OCI-LY3 (cell line): ENCODE measurements around the gene TMEM229A.

Source experiments
- H2AFZ ChIP-seq: fragments of 200-600, 300-600 bp; shearing (Covaris generic); 2 replicates; pipeline ENCODE4 v1.6.0; 2014; ENCODE audit warnings: antibody characterized with exemption, low read depth, low read length
- H3K27ac ChIP-seq: fragments of 200-600, 300-600 bp; sonication (generic); 2 replicates; pipeline ENCODE4 v1.5.1; 2014; ENCODE audit warnings: mild to moderate bottlenecking, low read length, moderate library complexity, mixed read lengths
- H3K27me3 ChIP-seq: fragments of 200-600, 300-600 bp; sonication (generic); 2 replicates; pipeline ENCODE4 v1.6.1; 2014; ENCODE audit warnings: low read depth, low read length, mixed read lengths
- H3K36me3 ChIP-seq: fragments of 200-600, 300-600 bp; sonication (generic); replicated peaks from 2 replicates; pipeline ENCODE3; 2014; ENCODE audit warnings: low read depth, low read length, mixed read lengths
- H3K4me1 ChIP-seq: fragments of 300-600, 200-600 bp; sonication (generic); 2 replicates; pipeline ENCODE4 v1.6.1; 2014; ENCODE audit warnings: low read length, mixed read lengths
- H3K4me2 ChIP-seq: fragments of 200-600, 300-600 bp; sonication (generic); 2 replicates; pipeline ENCODE4 v1.6.1; 2014; ENCODE audit warnings: low read length, mixed read lengths
- H3K4me3 ChIP-seq: fragments of 300-600, 200-600 bp; sonication (generic); 2 replicates; pipeline ENCODE4 v1.5.1; 2014; ENCODE audit warnings: antibody characterized with exemption, mild to moderate bottlenecking, low read length, moderate library complexity
- H3K79me2 ChIP-seq: fragments of 300-600, 200-600 bp; shearing (Covaris generic); 2 replicates; pipeline ENCODE4 v1.6.1; 2014; ENCODE audit warnings: mild to moderate bottlenecking, low read length, mixed read lengths
- H3K9ac ChIP-seq: fragments of 300-600, 200-600 bp; shearing (Covaris generic); 2 replicates; pipeline ENCODE4 v1.6.0; 2014; ENCODE audit warnings: mild to moderate bottlenecking, low read length, moderate library complexity
- H3K9me3 ChIP-seq: fragments of 200-600, 300-600 bp; shearing (Covaris generic); 2 replicates; pipeline ENCODE4 v1.6.1; 2014; ENCODE audit warnings: low read length, mixed read lengths; ENCODE audit not compliant: insufficient read depth
- H4K20me1 ChIP-seq: fragments of 200-600, 300-600 bp; sonication (generic); 2 replicates; pipeline ENCODE4 v1.6.1; 2016; ENCODE audit warnings: low read length, mixed read lengths; ENCODE audit not compliant: insufficient read depth
- CTCF ChIP-seq: fragments of 200-600, 300-600 bp; sonication (generic); IDR thresholded peaks from 2 replicates; pipeline ENCODE4 v1.5.1; 2014; ENCODE audit warnings: antibody characterized with exemption, low read length, low read depth
- EZH2phosphoT487 ChIP-seq: fragments of 200-600 bp; shearing (Covaris generic); IDR thresholded peaks from 2 replicates; pipeline ENCODE4 v1.6.1; 2018; ENCODE audit warnings: antibody characterized with exemption, mixed run types, low read depth

Gene TMEM229A

GRCh38 chr7:123999703-124000102, 33.2 kb downstream of the TMEM229A start:
- Histone ChIP-seq H3K4me1 (peaks cover 8% of the 10 kb centered on the region; the same call in 1 of the 2 replicates), H3K4me3 (no peak overlapping the region), H4K20me1 (no peaks in the 10 kb centered on the region), H3K9ac (no peak overlapping the region), H3K27me3 (no peaks in the 10 kb centered on the region), H3K9me3 (no peaks in the 10 kb centered on the region), H3K4me2 (no peak overlapping the region), H3K27ac (no peak overlapping the region), H3K79me2 (no peaks in the 10 kb centered on the region), H3K36me3 (no peaks in the 10 kb centered on the region), H2AFZ (no peak overlapping the region)
- TF ChIP-seq CTCF (no peak), EZH2phosphoT487 (no peak)

GRCh38 chr7:123998921-123999320, 33.9 kb downstream of the TMEM229A start:
- H2AFZ ChIP-seq = no peak overlapping the region
- no peaks in the 10 kb centered on the region for H4K20me1 ChIP-seq
- H3K4me2 ChIP-seq = no peak overlapping the region
- no peaks in the 10 kb centered on the region for H3K79me2 ChIP-seq
- no peak overlapping the region for H3K27ac ChIP-seq
- H3K36me3 ChIP-seq = no peaks in the 10 kb centered on the region
- H3K9ac ChIP-seq = no peak overlapping the region
- H3K4me1 ChIP-seq = peaks cover 8% of the 10 kb centered on the region; the same call in 1 of the 2 replicates
- TF ChIP-seq CTCF (no peak), EZH2phosphoT487 (no peak)
- no peak overlapping the region for H3K4me3 ChIP-seq
- no peaks in the 10 kb centered on the region for H3K27me3 ChIP-seq
- H3K9me3 ChIP-seq = no peaks in the 10 kb centered on the region

GRCh38 chr7:123996327-123996625, 36.6 kb downstream of the TMEM229A start:
- Histone ChIP-seq H3K27me3 (no peaks in the 10 kb centered on the region), H4K20me1 (no peaks in the 10 kb centered on the region), H3K4me2 (no peak overlapping the region), H3K27ac (no peak overlapping the region), H3K4me1 (peaks cover 8% of the 10 kb centered on the region; the same call in 1 of the 2 replicates), H3K9me3 (no peaks in the 10 kb centered on the region), H3K36me3 (no peaks in the 10 kb centered on the region), H3K4me3 (no peak overlapping the region), H3K9ac (no peak overlapping the region), H2AFZ (no peak overlapping the region), H3K79me2 (no peaks in the 10 kb centered on the region)
- TF ChIP-seq CTCF (no peak), EZH2phosphoT487 (no peak)

GRCh38 chr7:123995617-123996326, 37.1 kb downstream of the TMEM229A start:
- no peak overlapping the region for H3K27ac ChIP-seq
- H2AFZ ChIP-seq = no peak overlapping the region
- H3K4me2 ChIP-seq = peak overlapping the region; percentile 34; the same call in 1 of the 2 replicates
- H3K36me3 ChIP-seq = no peaks in the 10 kb centered on the region
- no peaks in the 10 kb centered on the region for H3K79me2 ChIP-seq
- no peaks in the 10 kb centered on the region for H3K27me3 ChIP-seq
- TF ChIP-seq EZH2phosphoT487 (no peak), CTCF (no peak)
- H3K4me3 ChIP-seq = no peak overlapping the region
- H3K4me1 ChIP-seq = peaks cover 8% of the 10 kb centered on the region; the same call in 1 of the 2 replicates
- H3K9me3 ChIP-seq = no peaks in the 10 kb centered on the region
- no peak overlapping the region for H3K9ac ChIP-seq
- H4K20me1 ChIP-seq = no peaks in the 10 kb centered on the region
